Skin epidermis (tissue), 12 donors: ENCODE results near the gene FASTK.

Experiments used
- H3K27ac ChIP-seq, 21 experiments: fragments of 200-600 bp; sonication (generic) in 11 of 21; one replicate each; pipeline ENCODE4 v1.5.0; 2020; ENCODE audit warnings: mild to moderate bottlenecking in 3 of 21, inconsistent platforms in 2 of 21, moderate library complexity in 2 of 21
- H3K4me3 ChIP-seq, 7 experiments: fragments of 200-600 bp; sonication (generic) in 2 of 7; one replicate each; pipeline ENCODE4 v1.5.0; 2020; ENCODE audit warnings: inconsistent platforms in 2 of 7, mild to moderate bottlenecking in 2 of 7, moderate library complexity in 1 of 7

The FASTK gene

DNA sequence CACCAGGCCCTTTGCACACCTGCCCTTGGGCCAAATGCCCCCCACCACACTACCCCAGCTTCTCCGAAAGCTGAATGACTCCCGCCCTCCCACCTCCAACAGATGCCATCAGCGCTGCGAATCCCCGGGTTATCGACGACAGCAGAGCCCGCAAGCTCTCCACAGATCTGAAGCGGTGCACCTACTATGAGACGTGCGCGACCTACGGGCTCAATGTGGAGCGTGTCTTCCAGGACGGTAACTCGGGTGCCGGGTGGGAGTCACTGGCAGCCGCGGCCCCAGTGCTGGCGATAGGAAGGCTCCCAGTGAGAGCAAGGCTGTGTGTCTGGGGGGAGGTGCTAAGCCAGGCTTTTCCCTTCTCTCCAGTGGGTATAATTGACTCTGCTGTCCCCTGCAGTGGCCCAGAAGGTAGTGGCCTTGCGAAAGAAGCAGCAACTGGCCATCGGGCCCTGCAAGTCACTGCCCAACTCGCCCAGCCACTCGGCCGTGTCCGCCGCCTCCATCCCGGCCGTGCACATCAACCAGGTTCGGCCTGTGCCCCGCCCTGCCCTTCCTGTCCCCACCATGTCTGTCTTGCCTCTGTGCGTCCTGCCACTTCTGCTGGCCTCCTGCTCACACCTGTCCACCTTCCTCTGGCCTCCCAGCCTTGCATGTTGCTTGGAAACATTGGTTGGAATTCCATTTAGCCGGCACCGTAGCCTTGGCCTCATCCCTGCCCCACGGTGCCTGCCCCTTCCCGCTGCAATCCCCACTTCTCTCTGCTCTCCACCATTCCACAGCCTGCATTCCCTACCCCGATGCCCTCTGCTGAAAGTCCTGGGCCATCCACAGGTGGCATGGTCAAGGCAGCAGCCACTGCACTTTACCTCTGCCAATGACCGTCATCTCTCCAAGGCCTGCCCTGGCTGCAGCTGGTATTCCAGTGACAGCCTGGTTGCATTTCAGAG lies 37.8 kb upstream of the FASTK start:
- Histone ChIP-seq H3K27ac (peak overlapping the region in 3 of 21 experiments; percentile 81 to 87 (median 86)), H3K4me3 (no peak overlapping the region)

DNA sequence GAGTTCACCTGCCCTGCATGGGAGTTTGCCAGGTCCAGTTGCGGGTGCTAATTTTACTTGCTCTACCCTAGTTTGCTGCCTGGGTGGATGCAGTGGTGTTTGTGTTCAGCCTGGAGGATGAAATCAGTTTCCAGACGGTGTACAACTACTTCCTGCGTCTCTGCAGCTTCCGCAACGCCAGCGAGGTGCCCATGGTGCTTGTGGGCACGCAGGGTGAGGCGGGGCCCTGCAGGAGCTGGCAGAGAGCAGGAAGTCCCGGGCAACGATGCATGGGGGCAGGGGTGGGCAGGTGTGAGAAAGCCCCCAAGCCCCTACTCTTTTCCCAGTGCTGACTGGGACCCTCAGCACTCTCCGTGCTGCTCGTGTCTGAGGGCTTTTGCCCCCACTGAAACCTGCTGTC lies 37.0 kb upstream of the FASTK start:
- peak overlapping the region in 9 of 21 experiments; percentile 55 to 91 (median 86) for H3K27ac ChIP-seq
- peak overlapping the region in 4 of 7 experiments; percentile 20 to 59 (median 38) for H3K4me3 ChIP-seq

DNA sequence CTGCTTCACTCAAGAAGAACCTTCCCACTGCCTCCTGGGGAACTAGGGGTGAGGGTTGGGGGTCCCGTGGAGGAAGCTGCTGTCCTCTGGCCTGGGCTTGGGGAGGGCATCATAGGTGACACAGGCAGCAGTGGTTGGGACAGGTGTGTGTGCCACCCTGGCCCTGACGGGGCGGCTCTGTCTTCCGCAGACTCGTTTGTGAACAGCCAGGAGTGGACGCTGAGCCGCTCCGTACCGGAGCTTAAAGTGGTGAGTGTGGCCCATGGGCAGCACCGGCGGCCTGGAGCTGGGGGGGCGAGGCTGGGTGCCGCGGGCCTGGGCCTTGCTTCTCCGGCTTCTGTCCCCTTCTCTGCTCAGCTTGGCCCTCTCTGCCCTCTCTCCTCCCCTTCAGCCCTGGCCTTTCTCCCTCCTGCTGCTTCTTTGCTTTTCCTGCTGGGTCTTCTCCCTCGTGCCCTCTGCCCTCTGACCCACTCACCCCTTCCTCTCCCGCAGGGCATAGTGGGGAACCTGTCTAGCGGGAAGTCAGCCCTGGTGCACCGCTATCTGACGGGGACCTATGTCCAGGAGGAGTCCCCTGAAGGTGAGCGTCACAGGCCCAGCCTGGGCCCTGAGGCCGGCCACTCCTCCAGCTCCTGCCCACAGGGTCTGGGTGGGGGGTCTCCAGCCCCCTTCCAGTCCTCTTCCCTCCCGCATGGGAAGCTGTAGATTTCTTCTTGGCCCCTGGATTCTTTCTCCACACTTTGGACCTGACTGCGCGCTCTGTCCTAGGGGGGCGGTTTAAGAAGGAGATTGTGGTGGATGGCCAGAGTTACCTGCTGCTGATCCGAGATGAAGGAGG lies 36.2 kb upstream of the FASTK start:
- Histone ChIP-seq H3K4me3 (peak overlapping the region; percentile 10 to 59 (median 29)), H3K27ac (peak overlapping the region in 19 of 21 experiments; percentile 54 to 91 (median 86))

DNA sequence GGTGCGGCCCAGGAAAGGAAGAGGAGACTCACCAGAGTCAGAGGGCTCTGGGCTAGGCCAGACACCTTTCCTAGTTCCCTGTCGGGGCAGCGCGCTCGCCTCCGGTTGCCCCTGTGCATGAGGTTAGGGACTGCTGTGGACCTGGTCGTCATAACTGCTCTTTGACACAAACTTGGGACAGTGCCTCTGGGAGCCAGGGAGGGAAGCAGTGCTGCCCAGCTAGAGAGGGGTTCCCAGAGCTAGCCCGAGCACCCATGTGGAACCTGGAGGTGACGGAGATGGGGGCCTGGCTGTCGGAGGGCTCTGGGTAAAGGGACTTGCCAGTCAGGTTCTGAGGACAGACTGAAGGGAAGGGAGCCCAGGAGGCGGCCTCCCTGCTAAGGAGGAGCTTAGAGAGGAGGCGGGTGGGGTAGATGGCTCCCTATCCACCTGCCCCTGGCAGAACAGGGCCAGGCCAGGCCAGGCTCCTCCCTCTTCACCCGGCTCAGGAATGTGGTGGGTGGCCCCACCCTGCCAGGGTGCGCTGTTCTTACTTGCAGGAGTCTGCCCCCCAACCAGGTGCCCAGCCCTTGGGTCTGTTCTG lies 35.3 kb upstream of the FASTK start:
- H3K27ac ChIP-seq: peak overlapping the region; percentile 47 to 91 (median 86)

DNA sequence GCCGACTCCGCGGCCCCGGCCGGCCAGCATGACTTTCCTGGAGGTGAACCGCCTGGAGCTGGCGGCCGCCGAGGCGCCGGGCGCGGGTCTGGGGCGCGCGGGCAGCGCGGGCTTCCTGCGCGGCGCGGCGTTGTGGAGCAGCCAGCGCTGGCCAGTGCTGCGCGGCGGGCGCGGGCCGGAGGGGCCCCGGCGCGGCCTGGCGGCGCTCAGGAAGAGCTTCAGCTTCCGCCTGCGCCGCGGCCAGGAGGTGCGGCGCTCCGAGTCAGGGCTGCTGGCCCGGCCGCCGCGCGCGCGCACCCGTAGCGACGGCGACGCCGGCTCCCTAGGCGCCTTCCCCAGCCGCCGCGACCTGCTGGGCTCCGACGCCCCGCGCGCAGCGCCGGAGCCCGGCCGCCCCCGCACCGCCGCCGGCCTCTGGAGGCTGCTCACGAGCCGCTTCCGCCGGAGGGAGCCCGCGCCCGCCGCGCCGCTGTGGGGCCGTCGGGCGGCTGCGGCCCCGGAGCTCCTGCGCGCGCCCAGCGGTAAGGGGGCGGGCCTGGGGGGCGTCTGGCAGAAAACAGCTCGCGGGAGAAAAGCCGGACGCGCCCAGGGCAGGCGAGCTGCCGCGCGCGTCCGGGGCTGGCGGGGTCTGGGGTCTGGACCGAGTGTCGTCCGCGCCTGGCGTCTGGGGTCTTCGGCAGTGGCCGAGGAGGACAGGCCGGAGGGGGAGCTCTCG lies 34.7 kb upstream of the FASTK start:
- peak overlapping the region; percentile 47 to 91 (median 86) for H3K27ac ChIP-seq
- peak overlapping the region; percentile 25 to 59 (median 39) for H3K4me3 ChIP-seq

More for the DNA sequence above, 35.3 kb upstream of the FASTK start:
- peak overlapping the region; percentile 25 to 59 (median 39) for H3K4me3 ChIP-seq

DNA sequence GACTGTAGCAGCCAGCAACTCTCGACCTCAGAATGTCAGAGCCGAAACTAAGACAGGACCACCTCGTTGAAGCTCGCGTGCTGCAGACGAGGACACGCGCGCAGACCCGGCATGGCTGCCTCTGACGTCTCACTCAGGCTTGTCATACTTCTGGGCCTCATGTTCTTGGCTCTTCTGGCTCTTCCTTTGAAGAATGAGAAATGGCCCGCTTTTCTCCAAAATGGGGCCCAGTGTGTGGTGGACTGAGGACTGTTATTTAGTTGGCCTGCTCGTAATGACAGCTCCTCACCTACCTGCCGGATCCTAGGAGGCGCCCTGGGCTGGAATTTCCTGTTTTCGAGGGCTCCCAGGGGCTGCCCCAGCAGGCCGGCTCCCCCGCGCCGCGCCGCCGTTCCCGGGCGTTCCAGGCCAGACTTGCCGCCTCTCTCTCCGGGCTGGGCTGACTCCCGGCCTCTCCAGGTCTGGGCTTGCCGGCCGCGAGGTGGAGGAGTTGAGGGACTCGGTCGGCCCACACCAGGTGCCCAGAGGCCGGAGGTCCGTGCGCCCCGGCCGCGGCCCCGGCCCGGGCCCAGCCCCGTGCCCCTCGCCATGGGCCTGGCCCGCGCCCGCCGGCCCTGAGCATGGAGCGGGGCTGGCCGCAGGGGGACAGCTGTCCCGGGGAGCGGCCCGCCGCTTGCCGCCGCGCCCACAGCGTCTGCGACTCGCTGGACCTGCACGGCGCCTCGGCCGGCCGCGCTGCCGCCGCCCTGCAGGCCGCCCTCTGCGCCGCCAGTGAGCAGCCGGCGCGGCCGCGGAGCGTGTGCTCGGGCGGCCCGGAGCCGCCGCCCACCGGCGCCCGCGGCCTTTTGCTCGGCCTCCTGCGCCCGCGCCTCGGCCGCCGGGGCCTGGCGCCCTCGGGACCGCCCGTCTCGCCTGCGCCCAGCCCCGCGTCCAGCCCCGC lies 33.8 kb upstream of the FASTK start:
- Histone ChIP-seq H3K4me3 (peak overlapping the region; percentile 4 to 59 (median 39)), H3K27ac (peak overlapping the region in 18 of 21 experiments; percentile 13 to 91 (median 63))

DNA sequence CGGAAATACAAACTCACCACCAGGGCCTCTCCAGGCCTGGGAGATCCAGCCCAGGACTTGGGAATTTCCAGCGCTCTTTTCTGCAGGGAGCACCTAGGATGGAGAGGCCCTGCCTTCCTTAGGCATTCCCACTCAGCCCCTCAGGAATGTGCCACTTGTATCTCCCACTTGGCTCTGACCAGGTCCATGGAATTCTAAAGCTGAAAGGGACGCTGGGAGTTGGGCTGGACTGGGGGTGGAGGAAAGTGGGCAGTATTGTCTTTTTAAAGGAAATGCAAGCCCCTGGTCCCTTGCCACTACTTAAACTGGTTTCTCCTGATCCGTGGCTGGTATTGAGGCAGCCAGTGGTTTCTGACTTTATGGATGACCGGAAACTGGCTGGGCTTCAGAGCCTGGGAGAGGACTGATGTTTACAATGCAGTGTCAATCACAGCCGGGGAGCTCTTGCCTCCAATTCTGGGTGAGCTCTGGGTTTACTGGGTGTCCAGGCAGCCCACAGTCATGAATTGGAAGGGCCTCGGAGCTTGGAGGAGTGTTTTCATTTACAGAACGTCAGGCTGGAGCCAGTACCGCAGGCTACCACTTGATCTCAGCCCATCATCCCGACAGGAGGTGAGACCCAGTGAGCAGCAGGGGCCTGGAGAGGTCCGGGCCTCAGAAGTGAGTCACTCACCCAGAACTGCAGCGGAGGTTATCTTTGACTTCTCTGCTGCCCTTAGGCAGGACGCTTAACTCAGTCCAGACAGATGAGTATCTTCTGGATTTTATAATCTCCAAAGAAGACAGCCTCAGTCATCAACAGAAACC lies 32.9 kb upstream of the FASTK start:
- peak overlapping the region in 15 of 21 experiments; percentile 13 to 91 (median 65) for H3K27ac ChIP-seq
- peak overlapping the region in 5 of 7 experiments; percentile 4 to 59 (median 12) for H3K4me3 ChIP-seq

DNA sequence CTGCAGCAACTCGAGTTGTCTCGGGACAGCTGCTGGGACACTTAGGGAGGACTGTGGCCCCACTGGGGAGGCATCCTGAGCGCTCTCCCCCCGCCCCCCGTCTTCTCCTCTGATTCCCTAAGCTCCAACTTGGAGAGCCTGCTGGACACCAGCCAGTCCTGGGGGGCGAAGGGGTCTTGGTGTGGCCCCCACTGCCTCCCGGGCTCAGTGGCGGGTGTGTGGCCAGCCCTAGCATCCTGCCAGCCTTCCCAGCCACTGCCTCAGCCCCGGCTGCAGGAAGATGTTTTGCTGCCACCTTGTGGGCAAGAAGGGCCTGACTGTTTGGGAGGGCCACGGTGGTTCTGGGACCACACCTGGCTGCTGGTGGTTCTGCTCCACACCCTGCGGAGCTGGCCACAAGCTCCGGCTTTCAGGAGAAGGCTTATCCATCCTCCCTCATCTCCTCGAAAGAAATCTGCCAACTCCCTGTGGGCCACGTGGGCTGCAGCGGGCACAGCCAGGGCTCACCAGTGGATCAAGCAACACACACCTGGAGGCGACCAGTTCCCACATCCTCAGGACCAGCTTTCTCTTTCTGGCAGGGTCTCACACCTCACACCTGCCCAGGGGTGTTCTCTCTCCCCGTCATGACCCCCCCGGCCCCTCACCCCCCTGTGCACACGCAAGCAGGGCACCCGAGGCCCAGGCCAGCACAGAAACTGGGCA lies 30.5 kb upstream of the FASTK start:
- peak overlapping the region in 1 of 21 experiments; percentile 7 for H3K27ac ChIP-seq
- no peak overlapping the region for H3K4me3 ChIP-seq

DNA sequence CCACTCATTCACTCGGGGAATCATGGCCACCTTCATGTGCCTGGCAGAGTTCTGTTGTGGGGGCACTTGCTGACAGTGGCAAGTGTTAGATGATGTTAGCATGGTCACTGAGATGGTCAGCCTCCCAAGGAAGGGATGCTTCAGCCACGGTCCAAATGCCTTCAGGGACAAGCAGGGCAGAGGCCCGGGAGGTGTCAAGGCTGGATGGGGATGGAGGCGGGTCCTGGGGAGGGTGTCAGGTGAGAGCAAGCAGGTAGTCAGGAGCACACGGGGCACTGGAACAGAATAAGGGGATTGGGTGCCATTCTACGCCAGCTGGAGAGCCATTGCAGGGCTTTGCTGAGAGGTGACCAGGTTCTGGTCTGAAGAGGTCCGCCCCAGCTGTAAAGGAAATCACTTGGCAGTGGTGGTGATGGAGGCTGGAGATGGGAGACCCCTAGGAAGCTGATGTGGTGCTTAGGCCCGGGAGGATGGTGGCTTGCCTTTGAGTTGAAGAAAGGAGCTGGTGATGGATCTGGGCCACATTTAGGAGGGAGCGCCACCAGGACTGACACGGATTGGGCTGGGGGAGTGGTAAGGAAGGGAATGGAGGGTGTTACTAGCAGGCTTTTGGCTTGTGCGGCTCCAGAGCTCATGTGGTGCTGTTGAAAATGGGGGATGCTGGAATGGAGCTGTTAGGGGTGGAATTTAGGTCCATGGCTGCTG lies 29.8 kb upstream of the FASTK start:
- no peak overlapping the region for H3K4me3 ChIP-seq
- peak overlapping the region in 1 of 21 experiments; percentile 57 for H3K27ac ChIP-seq

DNA sequence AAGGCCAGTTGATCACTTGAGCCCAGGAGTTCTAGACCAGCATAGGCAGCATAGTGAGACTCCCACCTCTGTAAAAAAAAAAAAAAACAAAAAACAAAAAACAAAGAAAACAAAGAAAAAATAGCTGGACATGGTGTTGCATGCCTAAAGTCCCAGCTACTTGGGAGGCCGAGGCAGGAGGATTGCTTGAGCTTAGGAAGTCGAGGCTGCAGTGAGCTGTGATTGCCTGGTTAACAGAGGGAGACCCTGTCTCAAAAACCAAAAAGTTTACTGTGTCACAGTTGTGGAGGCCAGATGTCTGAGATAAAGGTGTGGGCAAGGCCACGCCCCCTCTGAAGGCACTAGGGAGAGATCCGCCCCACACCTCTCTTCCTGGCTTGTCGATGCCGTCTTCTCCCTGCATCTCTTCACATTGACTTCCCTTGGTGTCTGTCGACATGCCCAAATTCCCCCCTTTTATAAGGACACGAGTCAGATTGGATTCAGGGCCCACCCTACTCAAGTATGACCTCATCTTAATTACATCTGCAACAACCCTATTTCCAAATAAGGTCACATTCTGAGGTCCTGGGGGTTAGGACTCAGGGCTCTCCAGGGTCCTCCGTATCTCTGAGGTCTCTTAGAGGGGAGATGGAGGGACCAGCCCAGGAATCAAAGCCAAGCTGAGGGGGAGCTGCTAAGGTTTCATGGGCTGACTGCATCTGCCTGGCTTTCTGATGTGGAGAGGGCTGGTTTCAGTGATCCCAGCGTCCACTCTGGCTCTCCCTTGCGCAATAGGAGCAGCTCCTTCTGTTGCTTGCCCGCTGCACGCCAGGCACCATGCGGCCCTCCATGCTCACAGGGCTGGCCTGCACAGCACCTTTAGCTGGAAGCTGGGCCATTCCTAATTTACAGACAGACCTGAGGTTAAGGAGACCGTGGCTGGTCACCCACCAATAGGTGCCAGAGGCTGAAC lies 28.8 kb upstream of the FASTK start:
- no peak overlapping the region for H3K4me3 ChIP-seq
- peak overlapping the region in 2 of 21 experiments; percentile 9 to 57 for H3K27ac ChIP-seq

DNA sequence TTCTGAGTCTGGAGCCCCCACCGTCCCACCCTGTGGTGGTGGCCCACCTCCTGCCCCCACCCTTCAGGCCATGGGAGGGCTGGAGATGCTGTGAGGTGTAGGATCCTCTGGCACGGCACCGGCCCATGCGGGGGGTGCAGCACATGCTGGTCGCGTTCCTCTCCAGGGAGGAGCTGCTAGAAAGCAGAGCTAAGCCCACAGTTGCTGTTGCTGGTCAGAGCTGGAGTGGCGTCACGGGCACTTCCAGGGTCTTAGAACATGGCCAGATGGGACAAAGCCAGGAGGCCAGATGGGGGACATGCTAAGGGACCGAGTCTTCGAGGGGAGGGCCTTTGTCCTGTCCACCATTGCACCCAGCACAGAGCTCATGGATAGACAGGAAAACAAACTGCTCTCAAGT lies 27.3 kb upstream of the FASTK start:
- Histone ChIP-seq H3K4me3 (no peak overlapping the region), H3K27ac (peak overlapping the region in 1 of 21 experiments; percentile 4)

DNA sequence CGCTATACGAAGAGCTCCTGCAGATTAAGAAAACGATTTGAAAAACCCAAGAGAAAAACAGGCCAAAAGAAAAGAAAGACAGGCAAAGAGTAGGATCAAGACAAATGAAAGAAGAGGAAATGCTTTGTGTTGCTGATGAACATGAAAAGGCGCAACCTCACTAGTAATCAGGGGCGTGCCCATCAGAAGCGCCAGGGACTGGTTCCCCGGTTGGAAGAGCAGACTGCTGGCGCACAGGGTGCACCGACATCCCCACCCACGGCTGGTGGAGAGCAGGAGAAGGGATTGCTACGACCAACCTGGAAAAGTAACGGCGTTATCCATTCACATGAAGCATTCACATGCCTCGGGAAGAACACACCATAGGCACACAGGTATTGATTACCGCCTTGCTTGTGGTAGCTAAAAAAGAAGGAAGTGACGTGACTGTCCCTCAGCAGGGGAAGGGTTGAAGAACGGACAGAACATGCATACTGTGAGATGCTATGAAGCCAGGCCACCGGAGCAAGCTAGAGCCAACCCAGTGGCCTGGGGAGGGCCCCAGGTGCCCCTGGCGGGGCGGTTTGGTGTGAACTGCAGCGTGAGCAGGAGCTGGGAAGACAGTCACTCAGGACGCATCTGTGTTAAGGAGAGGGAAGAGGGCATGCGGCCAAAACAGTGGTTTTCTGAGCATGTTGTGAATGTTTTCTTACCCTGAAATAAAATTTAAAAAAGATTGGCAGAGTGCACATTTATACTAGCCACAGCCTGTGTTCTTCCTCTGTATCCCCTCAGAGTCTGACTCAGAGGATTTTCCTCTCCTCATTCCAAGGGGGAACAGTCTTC lies 24.0 kb upstream of the FASTK start:
- no peak overlapping the region for H3K4me3 ChIP-seq
- H3K27ac ChIP-seq: peak overlapping the region in 2 of 21 experiments; percentile 34 to 56

DNA sequence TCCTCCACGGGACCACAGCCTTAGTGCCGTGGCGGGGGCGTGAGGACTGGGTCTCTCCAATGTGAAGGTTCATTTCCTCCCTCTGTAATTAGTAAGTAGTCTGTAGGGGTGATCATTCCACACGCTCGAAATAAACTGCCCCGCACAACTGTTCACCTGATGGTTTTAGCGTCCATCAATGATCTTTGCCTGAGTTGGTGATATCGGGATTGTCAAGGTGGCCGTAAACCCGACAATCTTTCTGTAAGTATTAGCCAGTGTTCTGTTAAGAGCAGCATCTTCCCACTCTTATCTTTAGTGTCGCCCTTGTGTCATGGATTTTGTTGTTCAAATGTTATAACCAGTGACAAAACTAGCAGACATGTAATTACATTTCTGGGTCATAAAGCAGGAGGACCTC lies 23.4 kb upstream of the FASTK start:
- Histone ChIP-seq H3K27ac (peak overlapping the region in 1 of 21 experiments; percentile 9), H3K4me3 (no peak overlapping the region)

DNA sequence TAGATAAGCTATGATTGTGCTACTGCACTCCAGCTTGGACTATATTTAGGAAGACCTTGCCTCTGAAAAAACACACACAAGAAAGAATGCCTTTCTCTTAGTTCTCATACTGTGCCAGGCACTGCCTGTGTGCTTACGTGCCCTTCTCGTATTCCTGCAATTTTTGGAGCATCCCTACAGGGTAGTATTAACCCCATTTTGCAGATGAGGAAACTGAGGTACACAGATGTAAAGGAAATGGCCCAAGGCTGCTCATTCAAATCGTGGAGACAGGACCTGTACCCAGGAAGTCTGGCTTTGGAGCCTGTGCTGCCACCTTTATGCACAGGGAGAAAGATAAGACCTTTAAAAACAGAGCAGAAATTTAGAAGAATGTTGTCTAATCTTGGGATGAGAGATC lies 22.4 kb upstream of the FASTK start:
- no peak overlapping the region for H3K27ac ChIP-seq
- no peak overlapping the region for H3K4me3 ChIP-seq
